Measurements from ENCODE around the gene ATP8A1.
"Not testable (repeated sequence)": the region's sequence is repeated elsewhere in the genome, so short reads cannot be mapped to it uniquely, and the experiment has no call there.

ATP8A1 gene

GRCh38 chr4:42488114-42488513, 168.8 kb downstream of the ATP8A1 start:
- H3K4me1 Mint-ChIP-seq = no peaks in the 10 kb centered on the region
- H3K27ac Mint-ChIP-seq = no peak overlapping the region
- no peak overlapping the region for H3K4me3 Mint-ChIP-seq
- no peaks in the 10 kb centered on the region for H3K9me3 Mint-ChIP-seq
- peaks cover 25% of the 10 kb centered on the region for H3K36me3 Mint-ChIP-seq
- no peaks in the 10 kb centered on the region for H3K27me3 Mint-ChIP-seq

- H3K27me3 Mint-ChIP-seq = no peaks in the 10 kb centered on the region
- no peak overlapping the region for H3K4me3 Mint-ChIP-seq
- no peaks in the 10 kb centered on the region for H3K4me1 Mint-ChIP-seq
- H3K9me3 Mint-ChIP-seq = no peaks in the 10 kb centered on the region
- H3K27ac Mint-ChIP-seq = no peak overlapping the region
- H3K36me3 Mint-ChIP-seq = peaks cover 28% of the 10 kb centered on the region
Measured at GRCh38 chr4:42487230-42487629, 169.7 kb downstream of the ATP8A1 start.

GRCh38 chr4:42486156-42486555, 170.7 kb downstream of the ATP8A1 start:
- not testable (repeated sequence) for H3K4me1 Mint-ChIP-seq, H3K9me3 Mint-ChIP-seq, H3K27me3 Mint-ChIP-seq, H3K4me3 Mint-ChIP-seq, H3K27ac Mint-ChIP-seq
- H3K36me3 Mint-ChIP-seq = peaks cover 25% of the 10 kb centered on the region

- Mint-ChIP-seq H3K36me3 (peaks cover 21% of the 10 kb centered on the region), H3K27ac (no peak overlapping the region)
Measured at GRCh38 chr4:42484630-42485029, 172.3 kb downstream of the ATP8A1 start.

GRCh38 chr4:42483426-42484379, 173.2 kb downstream of the ATP8A1 start:
- no peaks in the 10 kb centered on the region for H3K27me3 Mint-ChIP-seq
- no peaks in the 10 kb centered on the region for H3K9me3 Mint-ChIP-seq
- peaks cover 19% of the 10 kb centered on the region for H3K36me3 Mint-ChIP-seq
- no peak overlapping the region for H3K4me3 Mint-ChIP-seq
- no peak overlapping the region for H3K27ac Mint-ChIP-seq
- no peaks in the 10 kb centered on the region for H3K4me1 Mint-ChIP-seq

More at GRCh38 chr4:42484630-42485029, 172.3 kb downstream of the ATP8A1 start:
- Mint-ChIP-seq H3K4me3 (no peak overlapping the region), H3K4me1 (no peaks in the 10 kb centered on the region), H3K9me3 (no peaks in the 10 kb centered on the region), H3K27me3 (no peaks in the 10 kb centered on the region)

- no peaks in the 10 kb centered on the region for H3K9me3 Mint-ChIP-seq
- H3K4me1 Mint-ChIP-seq = no peaks in the 10 kb centered on the region
- no peak overlapping the region for H3K4me3 Mint-ChIP-seq
- peaks cover 18% of the 10 kb centered on the region for H3K36me3 Mint-ChIP-seq
- H3K27me3 Mint-ChIP-seq = no peaks in the 10 kb centered on the region
- no peak overlapping the region for H3K27ac Mint-ChIP-seq
Measured at GRCh38 chr4:42482516-42483327, 174.2 kb downstream of the ATP8A1 start.

GRCh38 chr4:42480717-42481116, 176.2 kb downstream of the ATP8A1 start:
- Mint-ChIP-seq H3K4me3 (no peak overlapping the region), H3K4me1 (no peaks in the 10 kb centered on the region), H3K9me3 (no peaks in the 10 kb centered on the region), H3K27ac (no peak overlapping the region), H3K27me3 (no peaks in the 10 kb centered on the region), H3K36me3 (peaks cover 21% of the 10 kb centered on the region)

- Mint-ChIP-seq H3K27me3 (no peaks in the 10 kb centered on the region), H3K4me3 (no peak overlapping the region), H3K4me1 (no peaks in the 10 kb centered on the region), H3K27ac (no peak overlapping the region), H3K9me3 (no peaks in the 10 kb centered on the region), H3K36me3 (peaks cover 21% of the 10 kb centered on the region)
Measured at GRCh38 chr4:42480281-42480680, 176.6 kb downstream of the ATP8A1 start.

GRCh38 chr4:42478946-42479345, 178.0 kb downstream of the ATP8A1 start:
- Mint-ChIP-seq H3K27ac (no peak overlapping the region), H3K4me3 (no peak overlapping the region), H3K27me3 (no peaks in the 10 kb centered on the region), H3K4me1 (no peaks in the 10 kb centered on the region), H3K9me3 (no peaks in the 10 kb centered on the region), H3K36me3 (peaks cover 24% of the 10 kb centered on the region)

GRCh38 chr4:42478509-42478908, 178.4 kb downstream of the ATP8A1 start:
- Mint-ChIP-seq H3K27me3 (no peaks in the 10 kb centered on the region), H3K36me3 (peaks cover 21% of the 10 kb centered on the region), H3K4me1 (no peaks in the 10 kb centered on the region), H3K9me3 (no peaks in the 10 kb centered on the region), H3K4me3 (no peak overlapping the region), H3K27ac (no peak overlapping the region)

- H3K27ac Mint-ChIP-seq = no peak overlapping the region
- no peak overlapping the region for H3K4me3 Mint-ChIP-seq
- H3K36me3 Mint-ChIP-seq = peaks cover 32% of the 10 kb centered on the region
- H3K9me3 Mint-ChIP-seq = no peaks in the 10 kb centered on the region
- no peaks in the 10 kb centered on the region for H3K4me1 Mint-ChIP-seq
- H3K27me3 Mint-ChIP-seq = no peaks in the 10 kb centered on the region
Measured at GRCh38 chr4:42474406-42474805, 182.5 kb downstream of the ATP8A1 start.

- Mint-ChIP-seq H3K9me3 (no peaks in the 10 kb centered on the region), H3K27me3 (no peaks in the 10 kb centered on the region), H3K27ac (no peak overlapping the region), H3K4me1 (no peaks in the 10 kb centered on the region), H3K36me3 (peaks cover 30% of the 10 kb centered on the region), H3K4me3 (no peak overlapping the region)
Measured at GRCh38 chr4:42473071-42473684, 183.7 kb downstream of the ATP8A1 start.

- Mint-ChIP-seq H3K27ac (no peak overlapping the region), H3K36me3 (peaks cover 31% of the 10 kb centered on the region), H3K9me3 (no peaks in the 10 kb centered on the region), H3K27me3 (no peaks in the 10 kb centered on the region), H3K4me3 (no peak overlapping the region), H3K4me1 (no peaks in the 10 kb centered on the region)
Measured at GRCh38 chr4:42471896-42472295, 185.0 kb downstream of the ATP8A1 start.

- Mint-ChIP-seq H3K27me3 (no peaks in the 10 kb centered on the region), H3K27ac (no peak overlapping the region), H3K4me3 (no peak overlapping the region), H3K4me1 (no peaks in the 10 kb centered on the region), H3K36me3 (peaks cover 30% of the 10 kb centered on the region), H3K9me3 (no peaks in the 10 kb centered on the region)
Measured at GRCh38 chr4:42470023-42470422, 186.9 kb downstream of the ATP8A1 start.

GRCh38 chr4:42467777-42468176, 189.1 kb downstream of the ATP8A1 start:
- not testable (repeated sequence) for H3K4me1 Mint-ChIP-seq, H3K9me3 Mint-ChIP-seq, H3K27me3 Mint-ChIP-seq, H3K4me3 Mint-ChIP-seq, H3K27ac Mint-ChIP-seq
- H3K36me3 Mint-ChIP-seq = peaks cover 31% of the 10 kb centered on the region
